ENCODE data around the gene GPR45.

Gene GPR45

GRCh38 chr2:105252271-105252670 lies 10.7 kb downstream of the GPR45 start:
- Histone ChIP-seq H3K36me3 (ENCODE audit: low read length) (no peaks in the 10 kb centered on the region), H3K9me2 (replicated peaks; ENCODE audit: insufficient read depth, low read length) (no peaks in the 10 kb centered on the region), H3F3A (ENCODE audit: insufficient read depth) (no peaks in the 10 kb centered on the region), H3K79me2 (ENCODE audit: insufficient read depth, low read length) (no peaks in the 10 kb centered on the region), H4K20me1 (ENCODE audit: low read depth, low read length) (no peaks in the 10 kb centered on the region), H3K27ac (ENCODE audit: low read depth, low read length) (no peak overlapping the region), H3K4me3 (ENCODE audit: insufficient read depth, low read length, poor library complexity, severe bottlenecking) (no peak overlapping the region), H3K9me3 (ENCODE audit: insufficient read depth, low read length) (peaks cover under 1% of the 10 kb centered on the region; the same call in 1 of the 2 replicates), H3K4me2 (ENCODE audit: low read depth, low read length, poor library complexity, severe bottlenecking) (no peak overlapping the region), H3K27me3 (ENCODE audit: low read length) (no peaks in the 10 kb centered on the region), H2AFZ (ENCODE audit: low read depth, low read length, severe bottlenecking) (no peak overlapping the region), H3K9ac (ENCODE audit: low read length) (no peak overlapping the region)
- TF ChIP-seq CTCF (IDR thresholded peaks at IDR 0.05; ENCODE audit: insufficient read depth, low read length, poor library complexity, severe bottlenecking) (no peak), EZH2phosphoT487 (conservative IDR thresholded peaks at IDR 0.05; ENCODE audit: low read length) (no peak)

- H3K79me2 ChIP-seq (ENCODE audit: insufficient read depth, low read length), result no peaks in the 10 kb centered on the region
- no peak overlapping the region for H3K9ac ChIP-seq (ENCODE audit: low read length)
- H3F3A ChIP-seq (ENCODE audit: insufficient read depth), result no peaks in the 10 kb centered on the region
- TF ChIP-seq EZH2phosphoT487 (conservative IDR thresholded peaks at IDR 0.05; ENCODE audit: low read length) (no peak), CTCF (IDR thresholded peaks at IDR 0.05; ENCODE audit: insufficient read depth, low read length, poor library complexity, severe bottlenecking) (no peak)
- H3K9me2 ChIP-seq (replicated peaks; ENCODE audit: insufficient read depth, low read length), result no peaks in the 10 kb centered on the region
- no peaks in the 10 kb centered on the region for H4K20me1 ChIP-seq (ENCODE audit: low read depth, low read length)
- H2AFZ ChIP-seq (ENCODE audit: low read depth, low read length, severe bottlenecking), result no peak overlapping the region
- no peak overlapping the region for H3K27ac ChIP-seq (ENCODE audit: low read depth, low read length)
- no peak overlapping the region for H3K4me3 ChIP-seq (ENCODE audit: insufficient read depth, low read length, poor library complexity, severe bottlenecking)
- no peak overlapping the region for H3K4me2 ChIP-seq (ENCODE audit: low read depth, low read length, poor library complexity, severe bottlenecking)
- H3K36me3 ChIP-seq (ENCODE audit: low read length), result no peaks in the 10 kb centered on the region
- no peaks in the 10 kb centered on the region for H3K27me3 ChIP-seq (ENCODE audit: low read length)
- H3K9me3 ChIP-seq (ENCODE audit: insufficient read depth, low read length), result no peaks in the 10 kb centered on the region
Measured at GRCh38 chr2:105254531-105255210, 13.1 kb downstream of the GPR45 start.

- no peaks in the 10 kb centered on the region for H3K9me2 ChIP-seq (replicated peaks; ENCODE audit: insufficient read depth, low read length)
- H3F3A ChIP-seq (ENCODE audit: insufficient read depth), result no peaks in the 10 kb centered on the region
- no peaks in the 10 kb centered on the region for H3K79me2 ChIP-seq (ENCODE audit: insufficient read depth, low read length)
- no peak overlapping the region for H3K9ac ChIP-seq (ENCODE audit: low read length)
- H3K4me3 ChIP-seq (ENCODE audit: insufficient read depth, low read length, poor library complexity, severe bottlenecking), result no peak overlapping the region
- TF ChIP-seq EZH2phosphoT487 (conservative IDR thresholded peaks at IDR 0.05; ENCODE audit: low read length) (no peak), CTCF (IDR thresholded peaks at IDR 0.05; ENCODE audit: insufficient read depth, low read length, poor library complexity, severe bottlenecking) (no peak)
- no peak overlapping the region for H2AFZ ChIP-seq (ENCODE audit: low read depth, low read length, severe bottlenecking)
- no peaks in the 10 kb centered on the region for H3K9me3 ChIP-seq (ENCODE audit: insufficient read depth, low read length)
- H3K4me2 ChIP-seq (ENCODE audit: low read depth, low read length, poor library complexity, severe bottlenecking), result no peak overlapping the region
- no peak overlapping the region for H3K27ac ChIP-seq (ENCODE audit: low read depth, low read length)
- no peaks in the 10 kb centered on the region for H3K27me3 ChIP-seq (ENCODE audit: low read length)
- H4K20me1 ChIP-seq (ENCODE audit: low read depth, low read length), result no peaks in the 10 kb centered on the region
- H3K36me3 ChIP-seq (ENCODE audit: low read length), result no peaks in the 10 kb centered on the region
Measured at GRCh38 chr2:105255979-105256378, 14.4 kb downstream of the GPR45 start.
